Upper lobe of right lung (tissue), 1 donor: Measurements from ENCODE around the gene MRPS15. TPM values are rescaled to one million over a fixed set of nuclear protein-coding genes. Genes with fewer than 3 reads are reported as not detected.

Experiments used
- ATAC-seq: fragments of 200-7000 bp; cut with Tn5 transposase; one replicate; pipeline ENCODE4 v1.9.1; 2020; ENCODE audit warnings: mild to moderate bottlenecking, moderate library complexity
- DNase-seq: peaks from one replicate; pipeline ENCODE4 v3.0.0-alpha.2; 2020
- H3K27ac ChIP-seq: fragments of 200-600 bp; one replicate; pipeline ENCODE4 v1.8.0; 2022
- H3K27me3 ChIP-seq: fragments of 200-600 bp; one replicate; pipeline ENCODE4 v1.8.0; 2022; ENCODE audit warnings: mild to moderate bottlenecking
- H3K36me3 ChIP-seq: fragments of 200-600 bp; one replicate; pipeline ENCODE4 v1.8.0; 2022
- H3K4me1 ChIP-seq: fragments of 200-600 bp; one replicate; pipeline ENCODE4 v1.8.0; 2022
- H3K4me3 ChIP-seq: fragments of 200-600 bp; one replicate; pipeline ENCODE4 v1.8.0; 2022; ENCODE audit warnings: mild to moderate bottlenecking
- H3K9me3 ChIP-seq: fragments of 200-600 bp; one replicate; pipeline ENCODE4 v1.8.0; 2022
- CTCF ChIP-seq: fragments of 200-600 bp; IDR thresholded peaks from one replicate; pipeline ENCODE4 v1.8.0; 2022; ENCODE audit warnings: antibody characterized with exemption
- intact Hi-C: fragments of 100-400 bp; cut with DNase I; formaldehyde crosslinking; loops from one replicate; pipeline ENCODE4 v1.11.0; 2022
- total RNA-seq: library from RNA; stranded (reverse); fragmentation: NEBNext Ultra II Directional; extraction: Animal tissue kit (Norgen Biotek cat#: 25700); gene quantifications from one replicate; pipeline ENCODE4 v1.2.1, GENCODE V29; 2021
- donor health status: DM: no; HTN: yes; CAD: no; lungs with severe emphysema.

MRPS15 gene
- total RNA-seq, 1 donor from 2014 or later, result 65.0 TPM

- DNase-seq (no peak), ATAC-seq (peak; percentile 48)
- Histone ChIP-seq H3K9me3 (no peaks in the 10 kb centered on the region), H3K27me3 (no peaks in the 10 kb centered on the region), H3K4me1 (peaks cover 18% of the 10 kb centered on the region), H3K27ac (no peak overlapping the region), H3K4me3 (no peak overlapping the region), H3K36me3 (peaks cover 73% of the 10 kb centered on the region)
- intact Hi-C loops, result no loop called here
- no peak for TF ChIP-seq CTCF
Measured at GRCh38 chr1:36458910-36459309, 5.3 kb downstream of the MRPS15 start.

GRCh38 chr1:36457691-36458090 lies 6.5 kb downstream of the MRPS15 start:
- H3K27ac ChIP-seq, result peak overlapping the region; percentile 6
- no peak for TF ChIP-seq CTCF
- H3K36me3 ChIP-seq, result peaks cover 73% of the 10 kb centered on the region
- DNase-seq (no peak), ATAC-seq (peak; percentile 57)
- peaks cover 18% of the 10 kb centered on the region for H3K4me1 ChIP-seq
- no peak overlapping the region for H3K4me3 ChIP-seq
- no peaks in the 10 kb centered on the region for H3K27me3 ChIP-seq
- intact Hi-C loops, result no loop called here
- H3K9me3 ChIP-seq, result no peaks in the 10 kb centered on the region

GRCh38 chr1:36456391-36456928 lies 7.7 kb downstream of the MRPS15 start:
- Histone ChIP-seq H3K36me3 (peaks cover 62% of the 10 kb centered on the region), H3K27me3 (no peaks in the 10 kb centered on the region), H3K4me3 (no peak overlapping the region), H3K4me1 (peaks cover 18% of the 10 kb centered on the region), H3K27ac (no peak overlapping the region), H3K9me3 (no peaks in the 10 kb centered on the region)
- ATAC-seq (peak; percentile 46), DNase-seq (no peak)
- intact Hi-C loops, result no loop called here
- TF ChIP-seq CTCF, result no peak

GRCh38 chr1:36455386-36455785 lies 8.8 kb downstream of the MRPS15 start:
- Histone ChIP-seq H3K9me3 (no peaks in the 10 kb centered on the region), H3K27ac (no peak overlapping the region), H3K36me3 (peaks cover 52% of the 10 kb centered on the region), H3K4me1 (peaks cover 18% of the 10 kb centered on the region), H3K27me3 (no peaks in the 10 kb centered on the region), H3K4me3 (no peak overlapping the region)
- intact Hi-C loops, result no loop called here
- no peak for DNase-seq
- no peak for ATAC-seq
- TF ChIP-seq CTCF, result no peak

- H3K9me3 ChIP-seq, result no peaks in the 10 kb centered on the region
- no peak overlapping the region for H3K27ac ChIP-seq
- intact Hi-C loops, result no loop called here
- DNase-seq, result no peak
- no peak for ATAC-seq
- H3K4me3 ChIP-seq, result no peak overlapping the region
- no peak for TF ChIP-seq CTCF
- peaks cover 36% of the 10 kb centered on the region for H3K36me3 ChIP-seq
- H3K27me3 ChIP-seq, result no peaks in the 10 kb centered on the region
- peaks cover 18% of the 10 kb centered on the region for H3K4me1 ChIP-seq
Measured at GRCh38 chr1:36453600-36454388, 10.4 kb downstream of the MRPS15 start.
